BLaER1 (cell line): ENCODE data around the gene MRPL37.

Experiments used
- H3K27ac ChIP-seq: shearing (Covaris generic); formaldehyde crosslinking; 2 replicates; pipeline ENCODE4 v1.8.1; 2022
- H3K27me3 ChIP-seq: shearing (Covaris generic); formaldehyde crosslinking; 2 replicates; pipeline ENCODE4 v1.8.1; 2022
- H3K36me3 ChIP-seq: shearing (Covaris generic); formaldehyde crosslinking; 2 replicates; pipeline ENCODE4 v1.8.1; 2022
- H3K4me1 ChIP-seq: shearing (Covaris generic); formaldehyde crosslinking; 2 replicates; pipeline ENCODE4 v1.8.1; 2022
- H3K4me2 ChIP-seq: shearing (Covaris generic); formaldehyde crosslinking; 2 replicates; pipeline ENCODE4 v1.8.1; 2022
- H3K4me3 ChIP-seq: shearing (Covaris generic); formaldehyde crosslinking; 2 replicates; pipeline ENCODE4 v1.8.1; 2022
- H3K9ac ChIP-seq: shearing (Covaris generic); formaldehyde crosslinking; 2 replicates; pipeline ENCODE4 v1.8.1; 2022
- H3K9me3 ChIP-seq: shearing (Covaris generic); formaldehyde crosslinking; 2 replicates; pipeline ENCODE4 v1.8.1; 2022
- H4K20me1 ChIP-seq: shearing (Covaris generic); formaldehyde crosslinking; 2 replicates; pipeline ENCODE4 v1.8.1; 2022
- Cebpa-rat ChIP-seq: shearing (Covaris generic); IDR thresholded peaks from 2 replicates; pipeline ENCODE4 v1.8.1; 2022

Gene MRPL37

GRCh38 chr1:54218883-54219687 lies 19.1 kb downstream of the MRPL37 start:
- H4K20me1 ChIP-seq = peaks cover 84% of the 10 kb centered on the region
- TF ChIP-seq Cebpa-rat = no peak
- H3K4me1 ChIP-seq = peaks cover 27% of the 10 kb centered on the region
- H3K9me3 ChIP-seq = no peaks in the 10 kb centered on the region
- no peak overlapping the region for H3K4me2 ChIP-seq
- H3K27ac ChIP-seq = peak overlapping the region; percentile 45; the same call in 1 of the 2 replicates
- H3K9ac ChIP-seq = 0 out of 2 replicates have a peak overlapping the region, but pooled peaks have one; percentile 18
- H3K27me3 ChIP-seq = no peaks in the 10 kb centered on the region
- no peak overlapping the region for H3K4me3 ChIP-seq
- peaks cover 100% of the 10 kb centered on the region for H3K36me3 ChIP-seq

DNA sequence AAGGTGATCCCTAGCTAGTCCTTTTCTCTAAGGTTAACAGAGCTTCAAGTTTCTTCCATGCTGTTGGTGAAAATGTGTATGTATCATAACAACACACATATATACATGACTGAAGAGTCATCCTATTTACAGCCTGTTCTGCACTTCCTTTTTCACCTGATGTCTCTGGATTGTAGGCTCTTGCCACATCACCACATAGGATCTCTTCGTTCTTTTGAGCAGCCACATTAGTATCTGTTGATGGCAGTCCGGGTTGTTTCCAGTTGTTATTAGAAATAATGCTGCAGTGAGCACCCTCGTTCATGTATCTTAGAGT lies 19.7 kb downstream of the MRPL37 start:
- no peak for TF ChIP-seq Cebpa-rat
- peaks cover 99% of the 10 kb centered on the region for H3K36me3 ChIP-seq
- H3K4me3 ChIP-seq = no peak overlapping the region

GRCh38 chr1:54220004-54220811 lies 20.2 kb downstream of the MRPL37 start:
- Histone ChIP-seq H3K4me2 (peak overlapping the region; percentile 58), H3K36me3 (peaks cover 99% of the 10 kb centered on the region), H3K4me3 (no peak overlapping the region), H3K9me3 (no peaks in the 10 kb centered on the region), H3K27ac (peak overlapping the region; percentile 30; the same call in 1 of the 2 replicates), H3K9ac (peak overlapping the region; percentile 38; the same call in 1 of the 2 replicates), H3K4me1 (peaks cover 27% of the 10 kb centered on the region), H3K27me3 (no peaks in the 10 kb centered on the region), H4K20me1 (peaks cover 74% of the 10 kb centered on the region)
- no peak for TF ChIP-seq Cebpa-rat

More for the DNA sequence above, 19.7 kb downstream of the MRPL37 start:
- H3K4me1 ChIP-seq = peaks cover 27% of the 10 kb centered on the region
- H3K9ac ChIP-seq = peak overlapping the region; percentile 38; the same call in 1 of the 2 replicates
- peaks cover 80% of the 10 kb centered on the region for H4K20me1 ChIP-seq
- H3K27ac ChIP-seq = no peak overlapping the region
- H3K27me3 ChIP-seq = no peaks in the 10 kb centered on the region
- no peaks in the 10 kb centered on the region for H3K9me3 ChIP-seq
- H3K4me2 ChIP-seq = peak overlapping the region; percentile 58

DNA sequence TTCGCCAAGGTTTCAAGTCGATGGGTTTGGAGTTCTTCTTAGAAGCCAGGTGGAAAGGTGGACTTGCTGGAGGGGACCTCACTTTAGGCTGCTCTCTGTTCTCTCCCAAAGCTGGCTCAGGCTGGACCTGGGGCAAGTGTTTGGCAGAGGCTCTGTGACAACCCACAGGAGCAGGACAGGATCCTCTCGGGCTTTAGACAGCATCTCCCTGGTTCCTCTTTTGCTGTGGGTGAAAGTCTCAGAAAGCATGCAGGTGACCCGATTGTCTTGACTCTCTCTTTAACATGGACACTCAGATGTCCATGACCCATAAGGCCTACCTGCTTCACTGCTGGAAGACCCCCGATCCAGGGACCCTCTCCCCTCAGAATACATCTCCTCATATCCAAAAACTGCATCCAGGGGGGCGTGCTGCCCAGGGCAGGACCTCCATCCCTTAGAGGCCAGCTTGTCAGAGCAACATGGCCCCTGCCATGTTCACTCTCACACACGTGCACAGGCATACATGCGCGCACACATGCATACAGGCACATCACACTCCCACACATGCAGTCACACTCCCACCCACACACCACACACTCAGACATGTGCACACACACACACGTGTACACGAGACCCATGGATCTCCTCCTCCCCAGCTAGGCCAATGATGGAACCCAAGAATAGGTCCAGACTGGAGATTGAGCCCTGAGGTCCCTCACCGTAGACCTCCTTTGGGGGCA lies 21.3 kb downstream of the MRPL37 start:
- Histone ChIP-seq H3K9ac (no peak overlapping the region), H3K4me2 (no peak overlapping the region; the same call in 1 of the 2 replicates), H4K20me1 (peaks cover 65% of the 10 kb centered on the region), H3K4me3 (no peak overlapping the region), H3K27me3 (no peaks in the 10 kb centered on the region), H3K27ac (no peak overlapping the region; the same call in 1 of the 2 replicates), H3K9me3 (no peaks in the 10 kb centered on the region), H3K4me1 (peaks cover 27% of the 10 kb centered on the region), H3K36me3 (peaks cover 99% of the 10 kb centered on the region)
- no peak for TF ChIP-seq Cebpa-rat

DNA sequence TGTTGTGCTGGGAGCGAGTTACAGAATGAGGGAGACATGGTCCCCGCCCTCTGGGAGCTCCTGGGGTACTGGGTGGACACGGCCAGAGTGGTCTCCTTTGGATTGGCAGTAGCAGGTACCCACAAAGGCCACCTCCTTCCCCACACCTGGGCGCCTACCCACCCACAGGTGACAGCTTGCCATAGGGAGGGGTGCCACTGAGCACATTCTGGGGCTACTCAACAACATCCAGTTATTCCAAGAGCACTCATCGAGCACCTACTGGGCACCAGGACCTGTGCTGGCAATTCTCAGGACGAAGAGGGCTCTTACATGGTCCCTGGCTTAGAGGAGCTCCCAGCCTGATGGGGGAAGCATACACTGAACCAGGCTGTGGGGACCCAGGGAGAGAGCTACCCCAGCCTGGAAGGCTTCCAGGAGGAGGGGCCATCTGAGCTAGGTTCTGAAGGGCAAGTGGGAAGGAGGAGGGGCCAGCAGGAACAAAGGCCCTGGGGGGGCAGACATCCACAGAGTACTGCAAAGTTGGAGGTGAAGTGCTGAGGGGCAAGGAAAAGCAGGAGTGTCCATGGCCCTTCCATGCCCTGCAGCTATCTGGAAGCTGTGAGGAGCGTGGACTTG lies 22.0 kb downstream of the MRPL37 start:
- Histone ChIP-seq H3K4me3 (no peak overlapping the region), H3K27ac (no peak overlapping the region), H3K27me3 (no peaks in the 10 kb centered on the region), H4K20me1 (peaks cover 58% of the 10 kb centered on the region), H3K4me1 (peaks cover 27% of the 10 kb centered on the region), H3K36me3 (peaks cover 93% of the 10 kb centered on the region), H3K9ac (no peak overlapping the region), H3K9me3 (no peaks in the 10 kb centered on the region), H3K4me2 (no peak overlapping the region)
- no peak for TF ChIP-seq Cebpa-rat

DNA sequence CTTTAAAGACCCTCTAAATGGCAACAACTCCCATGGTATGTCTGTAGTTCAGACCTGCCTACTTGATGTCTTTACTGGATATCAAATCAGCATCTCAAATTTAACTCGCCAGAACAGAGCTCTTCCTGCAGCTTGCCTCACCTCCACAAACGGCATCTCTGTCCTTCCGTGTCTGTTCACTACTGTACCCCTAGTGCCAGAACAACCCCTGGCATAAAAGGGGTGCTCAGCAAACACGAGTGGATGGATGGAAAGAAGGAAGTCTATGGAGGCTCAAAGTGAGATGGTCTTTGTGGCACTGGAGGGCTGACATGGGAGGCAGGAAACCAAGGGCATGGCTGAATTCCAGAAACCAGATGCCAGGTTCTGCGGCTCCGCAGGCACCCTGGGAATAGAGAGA lies 22.7 kb downstream of the MRPL37 start:
- TF ChIP-seq Cebpa-rat = no peak
- H3K36me3 ChIP-seq = peaks cover 93% of the 10 kb centered on the region
- H4K20me1 ChIP-seq = peaks cover 50% of the 10 kb centered on the region
- no peak overlapping the region for H3K4me2 ChIP-seq
- H3K27ac ChIP-seq = no peak overlapping the region
- no peaks in the 10 kb centered on the region for H3K9me3 ChIP-seq
- no peak overlapping the region for H3K9ac ChIP-seq
- H3K4me3 ChIP-seq = no peak overlapping the region
- H3K4me1 ChIP-seq = peaks cover 33% of the 10 kb centered on the region
- H3K27me3 ChIP-seq = no peaks in the 10 kb centered on the region

- Histone ChIP-seq H3K4me3 (no peak overlapping the region), H3K4me2 (no peak overlapping the region), H3K9ac (no peak overlapping the region), H3K4me1 (peaks cover 42% of the 10 kb centered on the region), H3K9me3 (no peaks in the 10 kb centered on the region), H3K27ac (peak overlapping the region; percentile 18; the same call in 1 of the 2 replicates), H4K20me1 (peaks cover 43% of the 10 kb centered on the region), H3K27me3 (no peaks in the 10 kb centered on the region), H3K36me3 (peaks cover 93% of the 10 kb centered on the region)
- no peak for TF ChIP-seq Cebpa-rat
Measured at GRCh38 chr1:54223441-54224202, 23.7 kb downstream of the MRPL37 start.

GRCh38 chr1:54224233-54224632 lies 24.3 kb downstream of the MRPL37 start:
- no peaks in the 10 kb centered on the region for H3K27me3 ChIP-seq

More at GRCh38 chr1:54224233-54224632, 24.3 kb downstream of the MRPL37 start:
- H3K4me2 ChIP-seq = no peak overlapping the region
- H3K36me3 ChIP-seq = peaks cover 93% of the 10 kb centered on the region
- H3K9ac ChIP-seq = no peak overlapping the region
- no peak for TF ChIP-seq Cebpa-rat
- H3K4me1 ChIP-seq = peaks cover 44% of the 10 kb centered on the region
- H3K4me3 ChIP-seq = no peak overlapping the region
- no peak overlapping the region for H3K27ac ChIP-seq
- no peaks in the 10 kb centered on the region for H3K9me3 ChIP-seq
- H4K20me1 ChIP-seq = peaks cover 37% of the 10 kb centered on the region
